ENCODE measurements around the gene ANKS1A. TPM values are rescaled to one million over a fixed set of nuclear protein-coding genes. Genes with fewer than 3 reads are reported as not detected.

Gene ANKS1A
- total and polyA plus RNA-seq, 7 donors = 3.9 to 12.4 (median 6.1) TPM

DNA sequence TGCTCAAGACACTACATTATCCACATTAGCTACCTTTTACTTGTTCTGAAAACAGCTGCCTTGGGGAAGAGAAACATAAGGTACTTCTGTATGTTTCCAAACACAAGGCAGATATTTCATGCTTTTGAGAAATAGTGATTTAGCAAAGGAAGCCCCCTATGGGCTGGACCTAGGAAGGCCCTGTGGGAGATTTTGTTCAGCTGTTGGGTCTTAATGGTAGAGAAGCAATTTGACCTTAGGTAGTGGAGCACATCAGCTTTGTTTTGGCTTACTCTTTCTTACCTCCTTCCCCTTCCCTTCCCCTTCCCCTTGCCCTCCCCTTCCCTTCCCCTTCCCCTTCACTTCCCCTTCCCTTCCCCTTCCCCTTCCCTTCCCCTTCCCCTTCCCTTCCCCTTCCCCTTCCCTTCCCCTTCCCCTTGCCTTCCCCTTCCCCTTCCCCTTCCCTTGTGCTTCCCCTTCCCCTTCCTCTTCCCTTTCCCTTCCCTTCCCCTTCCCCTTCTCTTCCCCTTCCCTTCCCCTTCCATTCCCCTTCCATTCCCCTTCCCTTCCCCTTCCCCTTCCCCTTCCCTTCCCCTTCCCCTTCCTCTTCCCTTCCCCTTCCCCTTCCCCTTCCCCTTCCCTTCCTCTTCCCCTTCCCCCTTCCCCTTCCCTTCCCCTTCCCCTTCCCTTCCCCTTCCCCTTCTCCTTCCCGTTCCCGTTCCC lies 84.6 kb downstream of the ANKS1A start:
- WGBS, 3 donors = 40% methylated on average over 1 of the region's 2 CpGs; no CpG with 5 or more reads in 2 of the 3 donors
- no peak overlapping the region for H3K4me3 ChIP-seq

DNA sequence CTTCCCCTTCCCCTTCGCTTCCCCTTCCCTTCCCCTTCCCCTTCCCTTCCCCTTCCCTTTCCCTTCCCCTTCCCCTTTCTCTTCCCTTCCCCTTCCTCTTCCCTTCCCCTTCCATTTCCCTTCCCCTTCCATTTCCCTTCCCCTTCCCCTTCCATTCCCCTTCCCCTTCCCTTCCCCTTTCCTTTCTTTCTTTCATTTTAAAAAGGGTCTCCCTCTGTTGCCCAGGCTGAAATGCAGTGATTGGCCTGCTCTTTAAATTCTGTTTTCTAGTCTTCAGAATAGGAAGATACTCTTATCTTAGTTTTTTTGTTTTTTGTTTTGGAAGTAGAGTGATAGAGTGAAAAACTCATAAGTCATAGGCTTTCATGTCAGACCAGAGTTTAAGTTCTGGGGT lies 85.2 kb downstream of the ANKS1A start:
- DNase-seq (no peak), ATAC-seq (no peak)
- intact Hi-C loops (cut with DNase I) = no loop called here
- Histone ChIP-seq H3K4me3 (no peak overlapping the region), H3K36me3 (ENCODE audit: insufficient read depth in 1 of 2, low read depth in 1 of 2) (peaks cover 4 to 33% of the 10 kb centered on the region in 2 donors), H3K27ac (no peak overlapping the region), H3K4me1 (no peaks in the 10 kb centered on the region), H3K9me3 (no peaks in the 10 kb centered on the region), H3K27me3 (ENCODE audit: insufficient read depth in 3 of 3, low read length in 2 of 3) (no peaks in the 10 kb centered on the region)
- TF ChIP-seq, protein P1, sequence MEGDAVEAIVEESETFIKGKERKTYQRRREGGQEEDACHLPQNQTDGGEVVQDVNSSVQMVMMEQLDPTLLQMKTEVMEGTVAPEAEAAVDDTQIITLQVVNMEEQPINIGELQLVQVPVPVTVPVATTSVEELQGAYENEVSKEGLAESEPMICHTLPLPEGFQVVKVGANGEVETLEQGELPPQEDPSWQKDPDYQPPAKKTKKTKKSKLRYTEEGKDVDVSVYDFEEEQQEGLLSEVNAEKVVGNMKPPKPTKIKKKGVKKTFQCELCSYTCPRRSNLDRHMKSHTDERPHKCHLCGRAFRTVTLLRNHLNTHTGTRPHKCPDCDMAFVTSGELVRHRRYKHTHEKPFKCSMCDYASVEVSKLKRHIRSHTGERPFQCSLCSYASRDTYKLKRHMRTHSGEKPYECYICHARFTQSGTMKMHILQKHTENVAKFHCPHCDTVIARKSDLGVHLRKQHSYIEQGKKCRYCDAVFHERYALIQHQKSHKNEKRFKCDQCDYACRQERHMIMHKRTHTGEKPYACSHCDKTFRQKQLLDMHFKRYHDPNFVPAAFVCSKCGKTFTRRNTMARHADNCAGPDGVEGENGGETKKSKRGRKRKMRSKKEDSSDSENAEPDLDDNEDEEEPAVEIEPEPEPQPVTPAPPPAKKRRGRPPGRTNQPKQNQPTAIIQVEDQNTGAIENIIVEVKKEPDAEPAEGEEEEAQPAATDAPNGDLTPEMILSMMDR (IDR thresholded peaks at IDR 0.05) = no peak
- WGBS, 3 donors = no CpG with 5 or more reads among the region's 1 CpG

More for the DNA sequence above, 84.6 kb downstream of the ANKS1A start:
- no peaks in the 10 kb centered on the region for H3K9me3 ChIP-seq
- H3K4me1 ChIP-seq = no peaks in the 10 kb centered on the region
- intact Hi-C loops (cut with DNase I) = no loop called here
- H3K27me3 ChIP-seq (ENCODE audit: insufficient read depth in 3 of 3, low read length in 2 of 3) = no peaks in the 10 kb centered on the region
- H3K36me3 ChIP-seq (ENCODE audit: insufficient read depth in 1 of 2, low read depth in 1 of 2) = peaks cover 4 to 37% of the 10 kb centered on the region in 2 donors
- ATAC-seq (no peak), DNase-seq (no peak)
- no peak overlapping the region for H3K27ac ChIP-seq
- TF ChIP-seq, protein P1 (IDR thresholded peaks at IDR 0.05) = no peak

DNA sequence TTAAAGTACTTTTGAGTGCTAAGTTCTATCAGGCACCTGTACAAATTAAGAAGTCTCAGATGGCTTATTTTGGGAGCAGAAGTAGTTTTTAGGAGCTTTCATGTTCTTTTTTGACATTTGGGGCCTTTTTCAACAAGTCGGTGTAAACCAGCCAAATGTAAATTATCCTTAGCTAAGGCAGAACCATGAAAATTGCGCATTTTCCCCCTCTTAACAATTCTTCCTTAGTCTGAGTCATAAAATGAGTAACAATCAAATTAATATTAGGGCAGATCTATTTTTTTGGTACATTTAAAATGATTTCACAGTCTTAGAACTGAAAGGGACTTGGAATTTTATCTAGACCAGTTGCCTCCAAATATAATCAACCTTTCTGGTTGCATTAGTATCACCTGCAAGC lies 87.2 kb downstream of the ANKS1A start:
- intact Hi-C loops (cut with DNase I) = no loop called here
- no peaks in the 10 kb centered on the region for H3K4me1 ChIP-seq
- no peaks in the 10 kb centered on the region for H3K9me3 ChIP-seq
- no peak overlapping the region for H3K4me3 ChIP-seq
- H3K27me3 ChIP-seq (ENCODE audit: insufficient read depth in 3 of 3, low read length in 2 of 3) = no peaks in the 10 kb centered on the region
- peaks cover 0 to 16% of the 10 kb centered on the region in 2 donors for H3K36me3 ChIP-seq (ENCODE audit: insufficient read depth in 1 of 2, low read depth in 1 of 2)
- ATAC-seq (no peak), DNase-seq (no peak)
- TF ChIP-seq, protein P1 (IDR thresholded peaks at IDR 0.05) = no peak
- 91 to 92% (median 91%) methylated on average over 2 of the region's 2 CpGs for WGBS, 3 donors
- H3K27ac ChIP-seq = no peak overlapping the region

DNA sequence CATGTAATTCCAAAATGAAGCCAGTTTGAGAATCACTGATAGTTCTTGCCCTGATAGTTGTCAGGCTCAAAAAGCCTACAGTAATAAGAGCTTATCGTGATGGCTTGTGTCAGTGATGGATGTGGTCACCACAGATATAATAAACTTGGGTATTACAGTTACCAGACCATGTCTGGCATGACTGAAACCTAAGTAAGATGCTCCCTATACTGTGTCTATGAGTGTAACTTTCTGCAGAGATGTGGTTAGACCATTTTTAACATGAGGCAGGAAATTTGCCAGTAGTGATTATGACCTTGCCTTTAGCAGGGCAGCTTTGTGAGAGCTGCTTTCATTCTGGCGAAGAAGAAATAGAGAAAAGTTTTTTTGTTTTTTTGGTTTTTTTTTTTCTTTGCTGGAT lies 90.2 kb downstream of the ANKS1A start:
- intact Hi-C loops (cut with DNase I) = no loop called here
- Histone ChIP-seq H3K4me1 (no peaks in the 10 kb centered on the region), H3K9me3 (no peaks in the 10 kb centered on the region), H3K36me3 (ENCODE audit: insufficient read depth in 1 of 2, low read depth in 1 of 2) (peaks cover 1 to 26% of the 10 kb centered on the region in 2 donors), H3K27ac (no peak overlapping the region), H3K27me3 (ENCODE audit: insufficient read depth in 3 of 3, low read length in 2 of 3) (no peaks in the 10 kb centered on the region), H3K4me3 (no peak overlapping the region)
- DNase-seq (no peak), ATAC-seq (no peak)
- TF ChIP-seq, protein P1 (IDR thresholded peaks at IDR 0.05) = no peak
- 76 to 97% (median 81%) methylated on average over 2 of the region's 2 CpGs for WGBS, 3 donors

DNA sequence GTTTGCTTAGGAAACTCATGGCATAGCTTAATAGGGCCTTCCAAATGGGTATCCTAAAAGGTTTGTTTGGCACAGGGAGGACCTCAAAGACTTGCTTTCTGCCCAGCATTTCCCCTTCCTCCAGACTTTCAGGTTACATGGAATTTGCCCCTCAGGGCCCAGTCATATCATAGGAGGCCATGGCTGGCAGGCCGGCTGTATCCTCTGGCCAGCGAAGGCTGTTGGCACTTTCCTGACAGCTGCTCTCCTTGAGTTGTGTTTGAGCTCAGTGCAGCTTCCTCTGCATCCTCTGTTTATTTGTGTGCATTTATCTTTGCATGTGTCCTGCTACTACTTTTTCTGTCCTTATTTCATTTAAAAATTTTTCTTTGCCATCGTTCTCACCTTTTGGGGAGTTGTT lies 90.9 kb downstream of the ANKS1A start:
- TF ChIP-seq, protein P1 (IDR thresholded peaks at IDR 0.05) = no peak
- Histone ChIP-seq H3K4me1 (no peaks in the 10 kb centered on the region), H3K36me3 (ENCODE audit: insufficient read depth in 1 of 2, low read depth in 1 of 2) (peaks cover 2 to 33% of the 10 kb centered on the region in 2 donors), H3K27ac (no peak overlapping the region), H3K4me3 (no peak overlapping the region), H3K9me3 (no peaks in the 10 kb centered on the region), H3K27me3 (ENCODE audit: insufficient read depth in 3 of 3, low read length in 2 of 3) (no peaks in the 10 kb centered on the region)
- DNase-seq = no peak
- intact Hi-C loops (cut with DNase I) = loop anchor here (5.0 to 10.0 kb wide), 2 partner anchors 55 to 262 kb away; no protein-coding TSS in a partner anchor
- WGBS, 3 donors = 67 to 92% (median 78%) methylated on average over 3 of the region's 3 CpGs
- ATAC-seq = no peak
